ENCODE measurements around the gene WWOX. TPM values are rescaled to one million over a fixed set of nuclear protein-coding genes. Genes with fewer than 3 reads are reported as not detected.

Gene WWOX
- total and polyA plus RNA-seq, 2 of the 8 experiments (the other 6 are each of a cell fraction or from before 2014, with no cell fraction given): 5.4 to 16.7 TPM

- Histone ChIP-seq H2AK5ac (ENCODE audit: low read depth, low read length) (no peak overlapping the region), H2BK15ac (ENCODE audit: low read length) (no peak overlapping the region), H3K4me1 (replicated peaks in 1 of 4; ENCODE audit: control insufficient read depth in 3 of 4, insufficient read depth in 4 of 4, low read length in 3 of 4) (no peaks in the 10 kb centered on the region), H3K36me3 (ENCODE audit: control insufficient read depth in 2 of 4, insufficient read depth in 4 of 4, low read length in 3 of 4) (no peaks in the 10 kb centered on the region), H4K91ac (replicated peaks; ENCODE audit: insufficient read length, low read length) (no peak overlapping the region), H2AFZ (ENCODE audit: low read length) (no peak overlapping the region), H3K4me3 (ENCODE audit: extremely low read depth in 1 of 4, insufficient read depth in 2 of 4, low read depth in 3 of 4, low read length in 4 of 4) (no peak overlapping the region), H3K9me3 (ENCODE audit: insufficient read depth in 2 of 2, low read depth in 1 of 2, low read length in 1 of 2) (no peaks in the 10 kb centered on the region), H3K79me1 (ENCODE audit: low read depth, low read length) (no peaks in the 10 kb centered on the region), H3K27me3 (replicated peaks in 1 of 4; ENCODE audit: control insufficient read depth in 3 of 4, extremely low read depth in 1 of 4, insufficient read depth in 3 of 4, low read length in 3 of 4) (no peaks in the 10 kb centered on the region), H3K18ac (ENCODE audit: extremely low read depth, low read length) (no peak overlapping the region), H3K27ac (ENCODE audit: low read depth, low read length) (no peak overlapping the region), H3K9ac (replicated peaks in 1 of 4; ENCODE audit: extremely low read depth in 1 of 4, low read depth in 3 of 4, low read length in 3 of 4) (no peak overlapping the region), H4K5ac (ENCODE audit: insufficient read length, low read depth, low read length) (no peak overlapping the region), H3K56ac (replicated peaks; ENCODE audit: insufficient read length, low read depth, low read length) (no peak overlapping the region), H3K14ac (ENCODE audit: insufficient read length) (no peak overlapping the region), H4K8ac (ENCODE audit: extremely low read depth, insufficient read depth, low read length) (no peak overlapping the region), H2BK120ac (replicated peaks; ENCODE audit: low read depth, low read length) (no peak overlapping the region), H3K23ac (ENCODE audit: insufficient read length) (no peak overlapping the region), H3K4me2 (ENCODE audit: insufficient read depth in 1 of 2, low read depth in 2 of 2, low read length in 2 of 2) (no peak overlapping the region), H2BK5ac (ENCODE audit: low read depth, low read length) (no peak overlapping the region), H2BK12ac (ENCODE audit: low read depth, low read length) (no peak overlapping the region), H3K79me2 (ENCODE audit: control insufficient read depth in 1 of 2, insufficient read depth in 2 of 2, low read length in 2 of 2) (no peaks in the 10 kb centered on the region), H4K20me1 (replicated peaks in 1 of 2; ENCODE audit: control insufficient read depth in 1 of 2, insufficient read depth in 2 of 2, low read length in 2 of 2) (no peaks in the 10 kb centered on the region), H3K23me2 (ENCODE audit: low read depth, low read length) (no peaks in the 10 kb centered on the region), H2BK20ac (ENCODE audit: low read length) (no peak overlapping the region), H3K4ac (replicated peaks; ENCODE audit: insufficient read length, low read depth, low read length) (no peak overlapping the region)
- CTCF ChIA-PET (ENCODE audit: partially characterized antibody): interaction anchor here (1.0 to 1.7 kb wide), 4 partner anchors 9 to 901 kb away, joined by 3 to 4 read pairs (median 4); no protein-coding TSS in a partner anchor
- DNase-seq (ENCODE audit: low read depth in 1 of 2, low spot score in 2 of 2) (no peak), FAIRE-seq (no peak)
- POLR2A ChIA-PET (ENCODE audit: partially characterized antibody): no interaction called here
- TF ChIP-seq SP1 (IDR thresholded peaks at IDR 0.05; ENCODE audit: low read depth, low read length) (no peak), POLR2A (IDR thresholded peaks at IDR 0.05; ENCODE audit: control extremely low read depth in 1 of 2, low read depth in 2 of 2, low read length in 2 of 2) (no peak), ZNF274 (IDR thresholded peaks at IDR 0.05; ENCODE audit: borderline replicate concordance, extremely low read depth, low read length) (no peak)
- WGBS, 2 experiments (ENCODE audit: extremely low coverage in 1 of 2, insufficient coverage in 1 of 2, insufficient read length in 1 of 2, insufficient replicate concordance in 2 of 2, low coverage in 1 of 2, low lambda C conversion rate in 2 of 2, missing lambda C conversion rate in 1 of 2): 88% methylated on average over 6 of the region's 6 CpGs; no CpG with 5 or more reads in 1 of the 2 experiments
Measured at GRCh38 chr16:78866521-78866920, 767.1 kb downstream of the WWOX start.

All from H1 (cell line).